Upper lobe of left lung (tissue), 4 donors: ENCODE results near the gene VPS9D1.
"Not testable (repeated sequence)": the region's sequence is repeated elsewhere in the genome, so short reads cannot be mapped to it uniquely, and the experiment has no call there.

Experiments
- POLR2A ChIP-seq, 4 donors: fragments of 450-650 bp; IDR thresholded peaks; one replicate each; pipeline ENCODE4 v1.5.1; 2016 to 2017; ENCODE audit warnings: antibody characterized with exemption in 4 of 4, mild to moderate bottlenecking in 2 of 4
- TF ChIP-seq, protein P1 (sequence below), 6 experiments: fragments of 450-650 bp in 4 of 6; fragments of 200-600 bp in 2 of 6; sonication (generic) in 2 of 6; IDR thresholded peaks; one replicate each; pipeline ENCODE4 v1.5.1; 2016 to 2019; ENCODE audit warnings: antibody characterized with exemption in 6 of 6

DNA sequence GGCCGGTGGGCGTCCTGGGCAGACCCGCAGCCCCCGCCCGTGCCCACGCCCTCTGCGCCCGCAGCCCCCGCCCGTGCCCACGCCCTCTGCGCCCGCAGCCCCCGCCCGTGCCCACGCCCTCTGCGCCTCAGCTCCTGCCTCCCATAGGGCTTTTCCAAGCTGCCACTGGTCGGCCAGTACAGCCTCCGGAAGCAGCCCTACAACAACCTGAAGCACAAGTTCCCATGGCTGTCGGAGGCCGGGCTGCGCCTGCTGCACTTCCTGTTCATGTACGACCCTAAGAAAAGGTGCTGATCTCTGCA lies 26.0 kb downstream of the VPS9D1 start:
- TF ChIP-seq POLR2A (IDR thresholded peaks at IDR 0.05), result not testable (repeated sequence)
- TF ChIP-seq, protein P1, sequence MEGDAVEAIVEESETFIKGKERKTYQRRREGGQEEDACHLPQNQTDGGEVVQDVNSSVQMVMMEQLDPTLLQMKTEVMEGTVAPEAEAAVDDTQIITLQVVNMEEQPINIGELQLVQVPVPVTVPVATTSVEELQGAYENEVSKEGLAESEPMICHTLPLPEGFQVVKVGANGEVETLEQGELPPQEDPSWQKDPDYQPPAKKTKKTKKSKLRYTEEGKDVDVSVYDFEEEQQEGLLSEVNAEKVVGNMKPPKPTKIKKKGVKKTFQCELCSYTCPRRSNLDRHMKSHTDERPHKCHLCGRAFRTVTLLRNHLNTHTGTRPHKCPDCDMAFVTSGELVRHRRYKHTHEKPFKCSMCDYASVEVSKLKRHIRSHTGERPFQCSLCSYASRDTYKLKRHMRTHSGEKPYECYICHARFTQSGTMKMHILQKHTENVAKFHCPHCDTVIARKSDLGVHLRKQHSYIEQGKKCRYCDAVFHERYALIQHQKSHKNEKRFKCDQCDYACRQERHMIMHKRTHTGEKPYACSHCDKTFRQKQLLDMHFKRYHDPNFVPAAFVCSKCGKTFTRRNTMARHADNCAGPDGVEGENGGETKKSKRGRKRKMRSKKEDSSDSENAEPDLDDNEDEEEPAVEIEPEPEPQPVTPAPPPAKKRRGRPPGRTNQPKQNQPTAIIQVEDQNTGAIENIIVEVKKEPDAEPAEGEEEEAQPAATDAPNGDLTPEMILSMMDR (IDR thresholded peaks at IDR 0.05), result not testable (repeated sequence)
